CD4-positive, alpha-beta T cell treated with Interleukin-15 for 1 hour (primary cell): ENCODE measurements around the gene AKAP13.

ENCODE experiments used
- DNase-seq: peaks from one replicate; pipeline ENCODE4 v3.0.0-alpha.2; 2020

AKAP13 gene

GRCh38 chr15:85389772-85390171, 9.4 kb downstream of the AKAP13 start:
- DNase-seq, result no peak

GRCh38 chr15:85393210-85393609, 12.8 kb downstream of the AKAP13 start:
- no peak for DNase-seq

- DNase-seq, result no peak
Observed at GRCh38 chr15:85394554-85395333, 14.3 kb downstream of the AKAP13 start.

- DNase-seq, result no peak
Observed at GRCh38 chr15:85396554-85396953, 16.2 kb downstream of the AKAP13 start.

GRCh38 chr15:85397151-85397550, 16.7 kb downstream of the AKAP13 start:
- no peak for DNase-seq

GRCh38 chr15:85397926-85398325, 17.5 kb downstream of the AKAP13 start:
- no peak for DNase-seq

GRCh38 chr15:85398822-85399221, 18.4 kb downstream of the AKAP13 start:
- no peak for DNase-seq

GRCh38 chr15:85399627-85400026, 19.2 kb downstream of the AKAP13 start:
- no peak for DNase-seq

GRCh38 chr15:85400606-85401005, 20.2 kb downstream of the AKAP13 start:
- DNase-seq, result no peak

- no peak for DNase-seq
Observed at GRCh38 chr15:85401108-85401774, 20.8 kb downstream of the AKAP13 start.

GRCh38 chr15:85402195-85402881, 21.9 kb downstream of the AKAP13 start:
- no peak for DNase-seq

- DNase-seq, result no peak
Observed at GRCh38 chr15:85403745-85404144, 23.3 kb downstream of the AKAP13 start.

- DNase-seq, result no peak
Observed at GRCh38 chr15:85404176-85404917, 23.9 kb downstream of the AKAP13 start.

- no peak for DNase-seq
Observed at GRCh38 chr15:85404918-85405866, 24.8 kb downstream of the AKAP13 start.

GRCh38 chr15:85406916-85407315, 26.5 kb downstream of the AKAP13 start:
- DNase-seq, result no peak

- DNase-seq, result no peak
Observed at GRCh38 chr15:85407421-85408269, 27.2 kb downstream of the AKAP13 start.

- no peak for DNase-seq
Observed at GRCh38 chr15:85408270-85408746, 27.9 kb downstream of the AKAP13 start.

- no peak for DNase-seq
Observed at GRCh38 chr15:85412066-85412465, 31.7 kb downstream of the AKAP13 start.

- DNase-seq, result peak; percentile 82
Observed at GRCh38 chr15:85412956-85413854, 32.8 kb downstream of the AKAP13 start.

GRCh38 chr15:85414037-85414436, 33.6 kb downstream of the AKAP13 start:
- DNase-seq, result no peak
